Fibroblast of pulmonary artery (primary cell): ENCODE results near the gene ADCY6.

ENCODE experiments used
- DNase-seq: peaks from one replicate; pipeline ENCODE4 v3.0.0-alpha.2; 2010; ENCODE audit warnings: low read depth
- H3K4me3 ChIP-seq: replicated peaks from 2 replicates; pipeline ENCODE4 v1.5.1; 2011; ENCODE audit warnings: low read depth, mild to moderate bottlenecking, control low read depth, low read length, moderate library complexity
- CTCF ChIP-seq: IDR thresholded peaks from 2 replicates; pipeline ENCODE4 v1.5.1; 2011; ENCODE audit warnings: mild to moderate bottlenecking, control low read depth, low read length, inconsistent platforms; ENCODE audit errors: missing control alignments

Gene ADCY6

GRCh38 chr12:48827513-48828096, 38.7 kb upstream of the ADCY6 start:
- no peak overlapping the region for H3K4me3 ChIP-seq
- DNase-seq: no peak
- TF ChIP-seq CTCF: no peak

- TF ChIP-seq CTCF: no peak
- no peak for DNase-seq
These were observed 38.1 kb upstream of the ADCY6 start for GRCh38 chr12:48827026-48827425.

GRCh38 chr12:48826209-48826855, 37.4 kb upstream of the ADCY6 start:
- no peak overlapping the region for H3K4me3 ChIP-seq
- no peak for TF ChIP-seq CTCF

More at GRCh38 chr12:48827026-48827425, 38.1 kb upstream of the ADCY6 start:
- no peak overlapping the region for H3K4me3 ChIP-seq

GRCh38 chr12:48824905-48825304, 36.0 kb upstream of the ADCY6 start:
- no peak overlapping the region for H3K4me3 ChIP-seq
- no peak for TF ChIP-seq CTCF
- no peak for DNase-seq

More at GRCh38 chr12:48826209-48826855, 37.4 kb upstream of the ADCY6 start:
- no peak for DNase-seq

- no peak overlapping the region for H3K4me3 ChIP-seq
- no peak for TF ChIP-seq CTCF
- no peak for DNase-seq
These were observed 35.2 kb upstream of the ADCY6 start for GRCh38 chr12:48824112-48824511.

GRCh38 chr12:48823281-48823680, 34.4 kb upstream of the ADCY6 start:
- no peak for TF ChIP-seq CTCF
- no peak for DNase-seq
- H3K4me3 ChIP-seq: no peak overlapping the region

GRCh38 chr12:48822711-48823110, 33.8 kb upstream of the ADCY6 start:
- no peak overlapping the region for H3K4me3 ChIP-seq
- no peak for TF ChIP-seq CTCF
- no peak for DNase-seq
